ENCODE results near the gene SHD.

DNA sequence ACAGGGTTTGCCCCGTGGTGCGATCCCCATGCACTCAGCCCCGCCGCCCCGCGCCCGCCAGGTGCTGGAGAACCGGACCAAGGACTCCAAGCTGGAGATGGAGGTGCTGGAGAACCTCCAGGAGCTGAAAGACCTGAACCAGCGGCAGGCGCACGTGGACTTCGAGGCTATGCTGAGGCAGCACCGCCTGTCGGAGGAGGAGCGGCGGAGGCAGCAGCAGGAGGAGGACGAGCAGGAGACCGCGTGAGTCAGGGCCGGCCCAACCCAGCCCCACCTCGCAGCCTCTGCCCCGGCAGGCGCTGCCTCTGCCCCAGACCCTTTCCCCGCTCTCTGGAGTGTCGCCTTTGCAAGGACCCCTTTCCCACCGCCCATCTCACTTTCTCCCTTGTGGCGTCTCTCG lies 20.9 kb upstream of the SHD start:
- TF ChIP-seq, protein P1, sequence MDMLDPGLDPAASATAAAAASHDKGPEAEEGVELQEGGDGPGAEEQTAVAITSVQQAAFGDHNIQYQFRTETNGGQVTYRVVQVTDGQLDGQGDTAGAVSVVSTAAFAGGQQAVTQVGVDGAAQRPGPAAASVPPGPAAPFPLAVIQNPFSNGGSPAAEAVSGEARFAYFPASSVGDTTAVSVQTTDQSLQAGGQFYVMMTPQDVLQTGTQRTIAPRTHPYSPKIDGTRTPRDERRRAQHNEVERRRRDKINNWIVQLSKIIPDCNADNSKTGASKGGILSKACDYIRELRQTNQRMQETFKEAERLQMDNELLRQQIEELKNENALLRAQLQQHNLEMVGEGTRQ (IDR thresholded peaks at IDR 0.05; ENCODE audit: low read depth, low read length): no peak
- TF ChIP-seq, protein P1 (CRISPR knock-in tag; IDR thresholded peaks at IDR 0.05; ENCODE audit: borderline replicate concordance): no peak
- TF ChIP-seq TAF1 (CRISPR knock-in tag; IDR thresholded peaks at IDR 0.05) (no peak), RELA (CRISPR knock-in tag; IDR thresholded peaks at IDR 0.05) (no peak), TCF7 (IDR thresholded peaks at IDR 0.05; ENCODE audit: low read depth) (no peak), CTCF (CRISPR knock-in tag; IDR thresholded peaks at IDR 0.05) (no peak), NONO (IDR thresholded peaks at IDR 0.05) (no peak), NONO (CRISPR knock-in tag; conservative IDR thresholded peaks at IDR 0.05) (no peak), SALL1 (CRISPR knock-in tag; IDR thresholded peaks at IDR 0.05) (no peak), SRSF4 (IDR thresholded peaks at IDR 0.05; ENCODE audit: low read depth, low read length, poor library complexity, severe bottlenecking) (no peak), ETV6 (CRISPR knock-in tag; conservative IDR thresholded peaks at IDR 0.05) (no peak), KLF9 (CRISPR knock-in tag; IDR thresholded peaks at IDR 0.05; ENCODE audit: low read depth) (no peak), POLR2AphosphoS5 (IDR thresholded peaks at IDR 0.05; ENCODE audit: low read depth, low read length) (no peak)
- TF ChIP-seq, protein P2, sequence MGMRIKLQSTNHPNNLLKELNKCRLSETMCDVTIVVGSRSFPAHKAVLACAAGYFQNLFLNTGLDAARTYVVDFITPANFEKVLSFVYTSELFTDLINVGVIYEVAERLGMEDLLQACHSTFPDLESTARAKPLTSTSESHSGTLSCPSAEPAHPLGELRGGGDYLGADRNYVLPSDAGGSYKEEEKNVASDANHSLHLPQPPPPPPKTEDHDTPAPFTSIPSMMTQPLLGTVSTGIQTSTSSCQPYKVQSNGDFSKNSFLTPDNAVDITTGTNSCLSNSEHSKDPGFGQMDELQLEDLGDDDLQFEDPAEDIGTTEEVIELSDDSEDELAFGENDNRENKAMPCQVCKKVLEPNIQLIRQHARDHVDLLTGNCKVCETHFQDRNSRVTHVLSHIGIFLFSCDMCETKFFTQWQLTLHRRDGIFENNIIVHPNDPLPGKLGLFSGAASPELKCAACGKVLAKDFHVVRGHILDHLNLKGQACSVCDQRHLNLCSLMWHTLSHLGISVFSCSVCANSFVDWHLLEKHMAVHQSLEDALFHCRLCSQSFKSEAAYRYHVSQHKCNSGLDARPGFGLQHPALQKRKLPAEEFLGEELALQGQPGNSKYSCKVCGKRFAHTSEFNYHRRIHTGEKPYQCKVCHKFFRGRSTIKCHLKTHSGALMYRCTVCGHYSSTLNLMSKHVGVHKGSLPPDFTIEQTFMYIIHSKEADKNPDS (CRISPR knock-in tag; IDR thresholded peaks at IDR 0.05): no peak
- TF ChIP-seq, protein P3, sequence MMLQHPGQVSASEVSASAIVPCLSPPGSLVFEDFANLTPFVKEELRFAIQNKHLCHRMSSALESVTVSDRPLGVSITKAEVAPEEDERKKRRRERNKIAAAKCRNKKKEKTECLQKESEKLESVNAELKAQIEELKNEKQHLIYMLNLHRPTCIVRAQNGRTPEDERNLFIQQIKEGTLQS (CRISPR knock-in tag; IDR thresholded peaks at IDR 0.05): no peak
- TF ChIP-seq, protein P4, sequence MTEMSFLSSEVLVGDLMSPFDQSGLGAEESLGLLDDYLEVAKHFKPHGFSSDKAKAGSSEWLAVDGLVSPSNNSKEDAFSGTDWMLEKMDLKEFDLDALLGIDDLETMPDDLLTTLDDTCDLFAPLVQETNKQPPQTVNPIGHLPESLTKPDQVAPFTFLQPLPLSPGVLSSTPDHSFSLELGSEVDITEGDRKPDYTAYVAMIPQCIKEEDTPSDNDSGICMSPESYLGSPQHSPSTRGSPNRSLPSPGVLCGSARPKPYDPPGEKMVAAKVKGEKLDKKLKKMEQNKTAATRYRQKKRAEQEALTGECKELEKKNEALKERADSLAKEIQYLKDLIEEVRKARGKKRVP (CRISPR knock-in tag; IDR thresholded peaks at IDR 0.05): no peak
